Left ventricle myocardium inferior (tissue), 1 donor: Measurements from ENCODE around the gene CERS4. TPM values are rescaled to one million over a fixed set of nuclear protein-coding genes. Genes with fewer than 3 reads are reported as not detected.

Source experiments
- DNase-seq: peaks from one replicate; pipeline ENCODE4 v3.0.0-alpha.2; 2020
- H3K27ac ChIP-seq: fragments of 200-600 bp; replicated peaks from 2 replicates; pipeline ENCODE4 v1.8.0; 2021
- H3K27me3 ChIP-seq: fragments of 200-600 bp; 2 replicates; pipeline ENCODE4 v1.8.0; 2021; ENCODE audit warnings: low read depth
- H3K36me3 ChIP-seq: fragments of 200-600 bp; 2 replicates; pipeline ENCODE4 v1.8.0; 2021
- H3K4me1 ChIP-seq: fragments of 200-600 bp; 2 replicates; pipeline ENCODE4 v1.8.0; 2021
- H3K4me3 ChIP-seq: fragments of 200-600 bp; 2 replicates; pipeline ENCODE4 v1.8.0; 2021; ENCODE audit warnings: mild to moderate bottlenecking, moderate library complexity
- H3K9me3 ChIP-seq: fragments of 200-600 bp; replicated peaks from 2 replicates; pipeline ENCODE4 v1.8.0; 2021
- CTCF ChIP-seq: fragments of 200-600 bp; IDR thresholded peaks from 2 replicates; pipeline ENCODE4 v1.8.0; 2021; ENCODE audit warnings: antibody characterized with exemption, mild to moderate bottlenecking, borderline replicate concordance
- intact Hi-C: fragments of 100-400 bp; cut with micrococcal nuclease; formaldehyde crosslinking; loops from one replicate; pipeline ENCODE4 v1.11.0; 2022
- total RNA-seq: library from RNA; stranded (reverse); fragmentation: NEBNext Ultra II Directional; extraction: Animal tissue kit (Norgen Biotek cat#: 25700); gene quantifications from one replicate; pipeline ENCODE4 v1.2.1, GENCODE V29; 2021
- donor health status: DM: no; HTN: yes; CAD: no; lungs with severe emphysema.

Gene CERS4
- total RNA-seq, 1 donor from 2014 or later, result 16.5 TPM

- Histone ChIP-seq H3K9me3 (no peaks in the 10 kb centered on the region), H3K36me3 (no peaks in the 10 kb centered on the region), H3K4me3 (peak overlapping the region; percentile 89), H3K4me1 (peaks cover 26% of the 10 kb centered on the region), H3K27ac (peak overlapping the region; percentile 82), H3K27me3 (peaks cover 20% of the 10 kb centered on the region)
- no peak for TF ChIP-seq CTCF
- intact Hi-C loops, result no loop called here
- peak; percentile 24 for DNase-seq
Observed at GRCh38 chr19:8208119-8208921, 850 bp upstream of the CERS4 start.

GRCh38 chr19:8209462-8210378, 550 bp downstream of the CERS4 start:
- Histone ChIP-seq H3K4me1 (peaks cover 26% of the 10 kb centered on the region), H3K27me3 (peaks cover 20% of the 10 kb centered on the region), H3K27ac (peak overlapping the region; percentile 82), H3K36me3 (no peaks in the 10 kb centered on the region), H3K4me3 (peak overlapping the region; percentile 89), H3K9me3 (no peaks in the 10 kb centered on the region)
- DNase-seq, result peak; percentile 28
- intact Hi-C loops, result no loop called here
- TF ChIP-seq CTCF, result no peak

- Histone ChIP-seq H3K9me3 (no peaks in the 10 kb centered on the region), H3K36me3 (no peaks in the 10 kb centered on the region), H3K27ac (peak overlapping the region; percentile 82), H3K4me3 (peak overlapping the region; percentile 89), H3K4me1 (peaks cover 26% of the 10 kb centered on the region), H3K27me3 (peaks cover 20% of the 10 kb centered on the region)
- intact Hi-C loops, result no loop called here
- no peak for TF ChIP-seq CTCF
- no peak for DNase-seq
Observed at GRCh38 chr19:8210421-8211101, 1.4 kb downstream of the CERS4 start.

GRCh38 chr19:8212212-8212611, 3.0 kb downstream of the CERS4 start:
- peaks cover 26% of the 10 kb centered on the region for H3K4me1 ChIP-seq
- no peaks in the 10 kb centered on the region for H3K9me3 ChIP-seq
- no peak for DNase-seq
- peaks cover 16% of the 10 kb centered on the region for H3K27me3 ChIP-seq
- intact Hi-C loops, result no loop called here
- H3K27ac ChIP-seq, result no peak overlapping the region
- H3K36me3 ChIP-seq, result no peaks in the 10 kb centered on the region
- no peak for TF ChIP-seq CTCF
- no peak overlapping the region for H3K4me3 ChIP-seq

GRCh38 chr19:8212916-8213315, 3.7 kb downstream of the CERS4 start:
- no peak for DNase-seq
- peaks cover 26% of the 10 kb centered on the region for H3K4me1 ChIP-seq
- intact Hi-C loops, result no loop called here
- TF ChIP-seq CTCF, result no peak
- no peak overlapping the region for H3K27ac ChIP-seq
- peaks cover 16% of the 10 kb centered on the region for H3K27me3 ChIP-seq
- H3K4me3 ChIP-seq, result no peak overlapping the region
- H3K9me3 ChIP-seq, result no peaks in the 10 kb centered on the region
- no peaks in the 10 kb centered on the region for H3K36me3 ChIP-seq
